GM18517 (cell line): ENCODE measurements around the gene C12orf50.
"Not testable (repeated sequence)": the region's sequence is repeated elsewhere in the genome, so short reads cannot be mapped to it uniquely, and the experiment has no call there.

ENCODE experiments used
- ATAC-seq: cut with Tn5 transposase; IDR thresholded peaks from one replicate; pipeline ENCODE4 v1.9.1; 2021; ENCODE audit warnings: mild to moderate bottlenecking, moderate library complexity; ENCODE audit not compliant: unreplicated experiment

The C12orf50 gene

DNA sequence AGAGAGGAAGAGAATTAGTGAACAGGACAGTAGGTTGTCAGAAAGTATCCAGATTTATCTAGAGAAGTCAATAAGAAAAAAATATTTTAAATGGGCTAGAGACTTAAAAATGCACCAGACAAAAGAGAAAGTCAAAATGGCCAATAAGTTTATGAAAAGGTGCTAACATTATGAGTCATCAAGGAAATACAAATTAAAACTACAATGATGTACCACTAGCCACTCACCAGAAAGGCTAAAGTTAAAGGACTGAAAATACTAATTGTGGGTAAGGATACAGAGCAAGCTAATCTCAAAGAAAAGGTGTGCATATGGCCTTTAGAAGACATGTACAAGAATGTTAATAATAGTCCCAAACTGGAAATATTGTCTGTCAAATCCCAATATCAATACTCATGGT is 37.7 kb downstream of the C12orf50 start:
- ATAC-seq, result no peak

DNA sequence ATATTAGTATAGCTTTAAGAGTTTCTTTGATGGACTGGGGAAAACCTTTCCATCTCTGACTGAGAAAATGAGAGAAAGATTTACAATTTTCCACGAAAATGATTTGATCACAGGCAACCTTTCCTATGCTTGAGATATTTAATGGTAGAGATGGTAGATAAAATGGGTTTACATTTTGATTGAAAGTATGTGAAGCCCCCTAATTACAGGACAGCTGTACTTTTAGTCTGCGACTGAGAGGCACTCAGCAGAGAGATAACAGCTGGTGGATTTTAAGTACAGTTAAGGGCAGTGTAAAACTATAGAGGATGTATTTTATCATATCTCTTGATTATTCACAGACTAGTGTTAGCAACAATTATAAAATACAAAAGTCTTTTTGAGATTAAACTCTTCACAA is 40.7 kb downstream of the C12orf50 start:
- ATAC-seq, result no peak

DNA sequence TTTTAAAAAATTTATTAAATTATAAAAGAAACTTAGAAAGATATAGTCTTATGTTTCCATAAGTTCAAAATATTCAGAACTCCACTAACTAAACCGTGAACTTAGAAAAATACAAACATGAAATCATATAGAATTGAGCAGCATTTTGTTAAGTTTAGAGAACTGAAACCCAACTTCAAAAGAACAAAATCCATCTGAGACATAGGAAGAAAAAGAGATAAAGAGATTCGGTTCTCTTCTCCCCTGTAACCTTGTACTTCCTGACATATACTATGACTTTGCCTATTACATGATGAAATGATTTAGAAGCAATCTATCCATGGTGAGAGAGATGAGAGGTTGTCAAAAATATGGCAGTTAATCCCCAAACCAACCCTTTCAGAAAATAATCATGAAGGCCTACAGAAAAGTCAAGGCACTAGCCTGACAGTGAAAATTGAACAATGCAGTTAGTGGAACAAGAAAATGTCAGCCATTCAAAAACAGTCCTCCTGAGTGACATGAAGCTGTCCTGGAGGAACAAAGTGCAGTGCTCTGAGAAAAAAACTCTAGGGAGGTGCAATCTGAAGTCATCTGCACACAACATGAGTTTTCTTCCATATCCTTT is 44.0 kb downstream of the C12orf50 start:
- ATAC-seq, result no peak

DNA sequence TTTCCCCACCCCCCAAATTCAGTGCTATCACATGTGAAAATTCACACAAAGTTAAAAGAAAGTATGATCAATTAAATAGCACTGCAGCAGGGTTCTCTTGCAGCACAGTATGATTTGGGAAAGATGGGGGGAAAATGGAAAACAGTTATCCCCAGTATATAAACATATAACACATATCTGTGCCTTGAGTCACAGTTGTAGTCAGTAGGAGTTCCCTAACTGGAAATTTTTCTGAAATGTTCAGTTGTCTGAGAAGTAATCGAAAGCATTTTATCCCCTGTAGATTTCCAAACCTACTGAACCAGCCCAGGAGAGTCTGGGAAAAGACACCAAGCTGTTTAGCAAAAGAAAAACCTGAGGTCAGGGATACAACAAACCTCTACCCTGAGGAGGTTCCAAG is 47.0 kb downstream of the C12orf50 start:
- ATAC-seq, result no peak

DNA sequence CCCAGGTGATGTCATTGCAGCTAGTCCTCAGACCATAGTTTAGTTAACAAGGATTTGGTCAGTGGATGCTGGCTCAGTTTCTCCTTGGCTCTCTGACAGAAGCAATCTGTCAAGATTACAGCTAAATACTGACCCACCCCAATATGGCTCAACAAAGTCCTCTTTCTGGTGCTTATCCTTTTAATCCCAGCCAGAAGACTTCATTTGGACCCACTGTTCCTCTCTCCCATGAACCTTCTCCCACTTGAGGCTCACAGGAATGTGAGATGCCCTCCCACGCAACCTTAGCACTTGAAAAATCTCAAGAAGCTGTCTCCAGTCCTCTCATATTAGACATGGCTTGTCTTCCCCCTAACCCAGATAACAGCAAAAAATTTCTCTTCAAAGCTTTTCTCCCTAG is 47.7 kb downstream of the C12orf50 start:
- ATAC-seq, result no peak

DNA sequence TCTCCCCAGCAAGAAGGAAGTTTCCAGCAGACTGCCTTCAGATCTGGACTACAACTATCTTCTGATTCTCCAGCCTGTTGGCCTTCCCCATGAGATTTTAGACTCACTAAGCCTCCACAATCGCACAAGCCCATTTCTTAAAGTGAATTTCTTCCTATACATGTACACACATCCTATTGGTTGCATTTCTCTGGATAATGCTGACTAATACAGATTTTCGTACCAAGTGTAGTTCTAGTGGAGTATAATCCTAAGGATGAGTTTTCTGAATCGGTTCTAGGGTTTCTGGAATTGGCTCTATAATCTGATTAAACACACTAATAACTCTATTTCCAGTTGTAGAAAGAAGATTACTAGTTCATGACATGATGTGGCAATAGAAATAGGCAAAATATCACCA is 53.3 kb downstream of the C12orf50 start:
- no peak for ATAC-seq

DNA sequence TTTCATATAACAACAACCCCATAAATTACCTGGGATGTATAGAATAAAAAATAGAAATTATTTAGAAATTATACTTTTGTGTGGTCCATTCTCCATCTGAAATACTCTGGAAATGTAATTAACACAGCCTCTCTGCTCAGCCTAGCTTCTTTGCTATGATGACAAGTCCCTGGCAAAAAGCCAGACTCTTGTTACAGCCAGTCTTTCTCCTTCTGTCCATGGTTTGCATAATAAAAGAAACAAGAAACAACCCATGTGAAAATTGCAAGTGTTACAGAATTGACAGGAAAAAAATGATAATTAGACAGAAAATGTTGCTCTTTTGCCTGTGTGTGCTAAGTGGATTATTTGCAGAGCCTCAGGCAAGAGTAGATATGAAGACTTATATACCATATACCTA is 61.3 kb downstream of the C12orf50 start:
- ATAC-seq, result no peak

DNA sequence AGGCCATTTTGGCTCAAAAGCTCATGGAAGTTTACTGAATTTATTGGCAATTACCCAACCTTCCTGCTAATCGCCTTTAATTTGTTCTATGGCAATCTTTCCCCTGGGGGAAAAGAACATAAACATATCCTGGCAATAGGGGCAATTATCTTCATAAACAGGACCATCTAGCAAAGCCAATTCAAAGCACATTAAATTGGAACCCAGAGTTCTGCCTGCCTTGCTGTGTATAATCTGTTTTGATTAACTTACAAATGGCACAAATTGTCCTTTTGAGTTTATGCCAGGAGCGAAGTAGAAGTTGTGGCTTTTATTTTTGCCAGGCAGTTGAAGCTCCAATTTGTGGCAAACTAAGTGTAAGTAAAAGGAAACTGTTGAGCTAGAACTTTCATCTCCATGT is 68.6 kb downstream of the C12orf50 start:
- no peak for ATAC-seq

DNA sequence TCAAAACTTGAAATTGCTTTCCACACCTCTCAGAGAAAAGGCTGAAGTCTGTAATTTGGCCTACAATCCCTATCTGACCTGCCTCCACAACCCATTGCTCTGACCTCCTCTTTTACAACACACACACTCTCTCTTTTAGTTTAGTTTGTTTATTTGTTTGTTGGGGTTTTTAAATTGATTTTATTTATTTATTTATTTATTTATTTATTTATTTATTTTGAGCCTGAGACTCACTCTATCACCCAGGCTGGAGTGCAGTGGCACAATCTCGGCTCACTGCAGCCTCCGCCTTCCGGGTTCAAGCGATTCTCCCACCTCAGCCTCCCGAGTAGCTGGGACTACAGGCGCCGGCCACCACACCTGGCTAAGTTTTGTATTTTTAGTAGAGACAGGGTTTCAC is 75.2 kb downstream of the C12orf50 start:
- not testable (repeated sequence) for ATAC-seq

DNA sequence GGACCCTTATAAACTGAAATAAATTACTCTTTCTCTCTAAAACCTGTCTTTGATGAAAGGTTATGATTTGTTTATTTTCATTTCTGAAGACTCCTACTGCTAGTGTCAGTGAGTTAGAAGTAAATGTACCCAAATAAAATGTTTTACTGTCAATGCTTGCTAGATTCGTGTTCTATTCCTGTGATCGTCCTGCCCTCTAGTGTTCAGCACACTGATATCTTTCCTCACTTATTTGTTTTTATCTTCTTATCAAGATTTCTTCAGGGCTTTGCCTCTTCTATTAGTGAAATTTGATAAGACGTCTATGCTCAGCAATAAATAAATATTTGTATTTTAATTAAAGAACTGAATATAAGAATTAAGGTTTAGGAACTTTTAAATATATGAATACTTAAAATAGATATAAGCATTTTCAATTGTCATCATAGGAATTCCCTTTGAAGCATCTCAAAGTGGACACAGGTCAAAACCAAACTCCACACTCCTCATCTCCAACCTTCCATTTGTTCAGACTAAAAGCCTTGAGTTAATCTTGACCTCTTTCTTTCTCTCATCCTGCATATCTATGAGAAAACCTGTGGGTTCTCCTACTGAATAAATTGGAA is 75.8 kb downstream of the C12orf50 start:
- no peak for ATAC-seq

DNA sequence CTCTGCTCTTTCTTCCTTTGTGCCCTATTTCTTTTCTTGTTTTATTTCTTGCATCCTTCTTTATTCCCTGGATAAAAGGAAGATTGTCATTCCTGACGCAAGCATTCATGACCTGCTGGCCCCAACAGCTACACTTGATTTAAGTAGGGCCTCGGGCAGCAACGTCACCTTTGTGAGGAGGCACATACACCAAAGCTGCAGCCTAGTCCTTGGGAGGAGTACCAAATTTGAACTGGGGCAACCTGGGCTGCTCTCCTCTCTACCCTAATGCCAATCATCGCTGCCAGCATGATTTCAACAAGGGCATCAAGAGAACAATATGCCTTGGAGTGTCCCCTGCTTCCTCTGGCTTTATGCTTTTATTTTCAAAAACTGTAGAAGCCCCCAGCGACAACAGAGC is 76.4 kb downstream of the C12orf50 start:
- no peak for ATAC-seq

DNA sequence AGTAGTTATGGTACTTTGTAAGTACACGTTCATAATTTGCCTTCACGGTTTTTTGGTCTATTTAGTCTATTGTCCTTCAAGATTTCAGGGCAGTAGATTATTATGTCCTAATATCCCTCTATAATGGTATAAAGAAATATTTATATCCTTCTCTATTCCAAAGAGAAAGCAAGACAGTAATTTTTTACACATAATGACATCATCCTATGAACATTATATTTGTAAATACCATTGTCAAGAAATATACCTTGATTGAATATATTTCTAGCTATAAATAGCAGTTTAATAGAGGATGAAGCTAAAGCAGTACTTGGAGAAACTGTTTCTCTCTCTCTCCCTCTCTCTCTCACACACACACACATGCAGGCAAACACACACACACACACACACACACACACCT is 77.0 kb downstream of the C12orf50 start:
- no peak for ATAC-seq

DNA sequence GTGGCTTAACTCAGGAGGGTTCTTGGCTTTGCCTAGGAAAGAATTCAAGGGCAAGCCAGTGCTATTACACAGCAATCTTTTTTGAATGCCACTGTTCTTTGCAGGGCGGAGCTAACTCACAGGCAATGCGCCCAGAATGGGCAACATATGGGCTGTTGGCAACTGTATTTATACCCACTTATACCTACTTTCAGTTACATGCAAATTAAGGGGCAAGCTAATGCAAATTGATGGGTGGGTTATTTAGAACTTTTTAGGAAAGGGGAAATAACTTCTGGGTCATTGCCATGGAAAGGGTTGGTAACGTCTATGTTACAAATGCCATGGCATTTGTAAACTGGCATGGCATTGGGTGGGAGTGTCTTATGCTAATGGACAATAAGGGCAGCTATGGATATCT is 85.4 kb downstream of the C12orf50 start:
- no peak for ATAC-seq

DNA sequence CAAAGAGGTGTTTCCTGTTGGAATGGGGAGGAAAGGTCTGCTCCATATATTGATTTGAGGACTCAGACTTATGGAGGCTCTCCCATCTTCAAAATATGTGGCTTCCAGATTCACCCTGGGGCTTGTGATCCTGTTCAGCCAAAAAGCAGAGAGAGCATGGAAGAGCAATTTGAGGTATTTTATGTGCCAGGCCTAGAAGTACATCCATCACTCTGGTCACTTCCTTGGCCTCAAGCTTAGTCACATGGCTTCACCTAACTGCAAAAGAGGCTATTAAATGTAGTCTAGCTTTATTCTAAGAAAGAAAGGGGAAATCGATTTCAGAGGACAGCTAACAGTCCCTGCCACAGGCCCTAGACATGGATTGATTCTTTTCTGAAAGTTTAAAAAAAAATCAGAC is 86.2 kb downstream of the C12orf50 start:
- no peak for ATAC-seq

DNA sequence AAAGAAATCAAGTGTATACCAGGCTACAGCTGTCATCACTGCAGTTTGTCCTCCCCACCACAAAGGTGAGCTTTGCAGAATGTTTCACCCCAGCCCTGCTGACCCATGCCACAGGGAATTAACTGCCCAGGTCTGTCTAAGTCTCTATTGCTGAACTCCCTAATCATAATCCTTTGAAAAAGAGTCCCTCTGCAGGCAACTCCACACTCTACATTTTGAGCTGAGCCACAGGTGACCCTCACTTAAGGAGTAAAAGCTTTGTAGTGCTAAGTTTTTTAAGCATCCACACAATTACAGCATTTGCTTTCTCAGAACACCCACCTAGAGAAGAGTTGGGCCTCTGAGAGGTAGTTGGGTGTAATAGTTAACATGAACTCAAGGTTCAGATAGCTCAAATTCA is 90.0 kb downstream of the C12orf50 start:
- no peak for ATAC-seq

DNA sequence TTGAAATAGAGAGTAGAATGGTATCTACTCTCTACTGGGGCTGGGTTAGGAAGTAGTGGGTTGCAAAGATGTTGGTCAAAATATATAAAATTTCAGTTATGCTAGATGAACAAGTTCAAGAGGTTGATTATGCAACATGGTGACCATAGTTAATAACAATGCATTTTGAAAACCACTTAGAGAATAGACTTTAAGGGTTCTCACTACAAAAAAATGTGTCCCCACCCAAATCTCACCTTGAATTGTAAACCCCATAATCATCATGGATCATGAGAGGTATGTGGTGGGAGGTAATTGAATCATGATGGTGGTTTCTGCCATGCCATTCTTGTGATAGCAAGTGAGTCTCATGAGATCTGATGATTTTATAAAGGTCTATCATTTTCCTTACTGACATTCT is 94.0 kb downstream of the C12orf50 start:
- no peak for ATAC-seq

DNA sequence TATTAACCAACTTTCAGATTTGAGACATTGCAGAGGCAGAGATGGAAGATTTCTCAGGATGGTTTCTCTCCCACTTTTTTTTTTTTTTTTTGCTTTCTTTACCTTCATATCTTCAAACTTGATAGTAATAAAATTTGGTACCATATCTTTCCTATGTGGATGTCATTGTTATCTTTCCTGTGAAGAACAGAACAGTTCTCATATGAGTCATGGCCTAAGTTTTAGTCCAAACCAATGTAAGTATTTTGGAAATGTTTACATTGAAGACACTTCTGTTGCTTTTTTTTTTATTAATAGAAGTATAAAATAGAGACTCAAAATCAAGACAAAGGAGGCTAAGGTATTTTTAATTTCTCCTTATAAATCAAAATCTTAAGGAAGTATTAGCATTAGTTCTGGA is 95.2 kb downstream of the C12orf50 start:
- ATAC-seq, result no peak

DNA sequence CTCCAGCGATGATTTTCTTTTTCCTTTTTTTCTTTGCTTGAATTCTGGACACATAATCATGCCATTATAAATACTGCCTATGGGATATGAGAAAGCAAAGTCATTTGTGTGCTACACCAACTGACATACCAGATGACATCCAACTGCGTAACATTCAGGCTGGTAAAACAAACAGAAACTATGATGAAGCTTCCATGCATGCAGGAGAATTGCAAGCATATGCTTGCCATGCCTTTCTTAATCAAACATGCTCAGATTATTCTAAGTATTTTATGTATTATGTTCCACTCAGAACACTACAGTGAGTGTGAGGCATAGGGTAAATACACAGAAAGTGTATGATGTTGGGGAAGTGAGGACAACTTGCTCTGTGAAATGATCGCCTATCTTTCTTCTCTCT is 97.4 kb downstream of the C12orf50 start:
- ATAC-seq, result no peak

DNA sequence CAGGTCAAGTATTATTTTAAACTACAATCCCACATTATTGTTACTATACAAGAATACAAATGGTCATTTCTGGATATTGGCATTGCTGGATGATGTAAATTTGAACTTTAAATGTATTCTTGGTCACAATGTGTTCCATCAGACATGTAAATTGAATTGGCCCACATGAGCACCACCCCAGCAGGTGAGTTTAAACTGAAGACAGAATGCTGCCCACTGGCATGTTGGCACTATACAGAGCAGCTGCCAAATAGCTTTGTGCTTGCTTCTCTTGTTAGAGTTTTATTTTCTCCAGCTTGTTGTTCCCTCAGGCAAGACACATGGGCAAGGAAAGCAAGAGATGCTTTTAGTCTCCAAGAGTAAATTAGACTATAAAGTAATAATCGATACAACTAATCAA is 98.6 kb downstream of the C12orf50 start:
- no peak for ATAC-seq
